Measurements from ENCODE around the gene SKA3. TPM values are rescaled to one million over a fixed set of nuclear protein-coding genes. Genes with fewer than 3 reads are reported as not detected.
A peak's percentile ranks its signal among the peaks of the same experiment; 100 is the strongest.
"Not testable (repeated sequence)": the region's sequence is repeated elsewhere in the genome, so short reads cannot be mapped to it uniquely, and the experiment has no call there.

Gene SKA3
- 4.4 TPM for polyA plus RNA-seq (ENCODE audit: insufficient read length)

GRCh38 chr13:21176215-21176981 lies at the start of gene SKA3, which contains the start of gene MRPL57:
Gene SKA3 (minus strand): TSS chr13:21176552. CDS start chr13:21176477, 75 bp downstream.
Gene MRPL57 (plus strand): TSS chr13:21176658. CDS start chr13:21176917, 259 bp downstream.
- peak; percentile 86 for DNase-seq (ENCODE audit: low read depth)

- DNase-seq (ENCODE audit: low read depth), result no peak
Observed at GRCh38 chr13:21225082-21225481, 48.7 kb upstream of the SKA3 start.

GRCh38 chr13:21221268-21221667 lies 44.9 kb upstream of the SKA3 start:
- DNase-seq (ENCODE audit: low read depth), result no peak

GRCh38 chr13:21219716-21220115 lies 43.4 kb upstream of the SKA3 start:
- not testable (repeated sequence) for DNase-seq (ENCODE audit: low read depth)

GRCh38 chr13:21219036-21219381 lies 42.7 kb upstream of the SKA3 start:
- no peak for DNase-seq (ENCODE audit: low read depth)

GRCh38 chr13:21218351-21219035 lies 42.1 kb upstream of the SKA3 start:
- DNase-seq (ENCODE audit: low read depth), result no peak

GRCh38 chr13:21216332-21216731 lies 40.0 kb upstream of the SKA3 start:
- no peak for DNase-seq (ENCODE audit: low read depth)

- not testable (repeated sequence) for DNase-seq (ENCODE audit: low read depth)
Observed at GRCh38 chr13:21215419-21215818, 39.1 kb upstream of the SKA3 start.

- DNase-seq (ENCODE audit: low read depth), result no peak
Observed at GRCh38 chr13:21212138-21212775, 35.9 kb upstream of the SKA3 start.

- no peak for DNase-seq (ENCODE audit: low read depth)
Observed at GRCh38 chr13:21208652-21209154, 32.4 kb upstream of the SKA3 start.

- DNase-seq (ENCODE audit: low read depth), result no peak
Observed at GRCh38 chr13:21202767-21203531, 26.6 kb upstream of the SKA3 start.

GRCh38 chr13:21201456-21202190 lies 25.3 kb upstream of the SKA3 start:
- DNase-seq (ENCODE audit: low read depth), result not testable (repeated sequence)

GRCh38 chr13:21198391-21198790 lies 22.0 kb upstream of the SKA3 start:
- DNase-seq (ENCODE audit: low read depth), result not testable (repeated sequence)

- DNase-seq (ENCODE audit: low read depth), result not testable (repeated sequence)
Observed at GRCh38 chr13:21197606-21198225, 21.4 kb upstream of the SKA3 start.

- DNase-seq (ENCODE audit: low read depth), result not testable (repeated sequence)
Observed at GRCh38 chr13:21194756-21195155, 18.4 kb upstream of the SKA3 start.

GRCh38 chr13:21186410-21186809 lies 10.1 kb upstream of the SKA3 start:
- not testable (repeated sequence) for DNase-seq (ENCODE audit: low read depth)

GRCh38 chr13:21181671-21182070 lies 5.3 kb upstream of the SKA3 start:
- no peak for DNase-seq (ENCODE audit: low read depth)

GRCh38 chr13:21176982-21177284 lies 581 bp upstream of the SKA3 start:
- DNase-seq (ENCODE audit: low read depth), result no peak

GRCh38 chr13:21175656-21176214 lies 617 bp downstream of the SKA3 start:
- no peak for DNase-seq (ENCODE audit: low read depth)

- DNase-seq (ENCODE audit: low read depth), result not testable (repeated sequence)
Observed at GRCh38 chr13:21173767-21174166, 2.6 kb downstream of the SKA3 start.

All from forelimb muscle (tissue), 1 donor.